HG02981 (cell line): Measurements from ENCODE around the gene NCOR1.
"Not testable (repeated sequence)": the region's sequence is repeated elsewhere in the genome, so short reads cannot be mapped to it uniquely, and the experiment has no call there.

Experiments used
- ATAC-seq: cut with Tn5 transposase; IDR thresholded peaks from one replicate; pipeline ENCODE4 v1.9.1; 2021; ENCODE audit warnings: mild to moderate bottlenecking, moderate library complexity; ENCODE audit not compliant: unreplicated experiment

NCOR1 gene

DNA sequence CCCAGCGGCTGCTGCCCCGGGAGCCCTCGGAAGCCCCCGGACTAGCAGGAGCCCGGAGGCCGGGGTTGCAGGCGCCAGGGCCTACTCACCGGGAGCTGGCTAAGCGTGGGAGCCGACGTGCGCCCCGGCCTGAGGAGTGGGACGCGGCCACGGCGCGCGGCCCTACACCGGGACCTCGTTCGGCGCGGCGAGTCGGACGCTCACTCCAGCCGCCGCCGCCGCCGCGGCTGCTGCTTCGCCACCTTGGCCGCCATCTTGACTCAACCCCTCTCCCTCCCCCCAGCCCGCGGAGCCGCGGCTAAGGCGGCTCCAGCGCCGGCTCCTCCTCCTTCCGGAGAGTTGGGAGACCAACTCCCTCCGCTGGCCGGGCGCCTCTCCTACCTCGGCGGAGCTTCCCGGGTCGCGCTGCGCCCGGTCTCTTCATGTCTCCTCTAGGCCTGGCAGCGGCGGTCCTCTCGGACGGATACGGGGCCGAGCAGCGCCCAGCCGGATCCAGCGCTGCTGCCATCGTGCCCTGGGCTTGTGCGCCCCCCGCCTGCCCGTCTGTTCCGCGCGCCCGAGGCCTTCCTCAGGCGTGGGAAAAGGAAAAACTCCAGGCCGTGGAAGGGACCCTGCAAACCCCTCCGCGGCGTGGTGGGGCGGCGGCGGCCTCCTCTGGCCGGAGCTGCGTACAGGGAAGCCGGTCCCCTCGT lies at the start of gene NCOR1:
TSS of gene NCOR1 (minus strand) at position 262 of the 692 bp plus-strand sequence. CDS start 20,965 bp downstream, outside the sequence.
- ATAC-seq: peak; percentile 71

DNA sequence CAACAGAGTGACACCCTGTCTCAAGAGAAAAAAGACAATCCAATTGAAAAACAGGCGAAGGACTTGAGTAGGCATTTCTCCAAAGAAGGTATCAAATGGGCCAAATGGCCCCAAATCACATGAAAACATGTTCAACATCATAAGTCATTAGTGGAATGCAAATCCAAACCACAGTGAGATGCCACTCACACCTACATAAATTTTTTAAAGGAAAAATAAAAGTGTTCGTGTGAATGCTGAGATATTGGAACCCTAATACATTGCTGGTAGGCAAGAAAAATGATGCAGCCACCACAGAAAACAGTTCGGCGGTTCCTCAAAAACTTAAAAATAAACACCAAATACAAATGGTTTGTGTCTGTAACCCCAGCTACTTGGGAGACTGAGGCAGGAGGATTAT lies 46.9 kb upstream of the NCOR1 start:
- no peak for ATAC-seq

DNA sequence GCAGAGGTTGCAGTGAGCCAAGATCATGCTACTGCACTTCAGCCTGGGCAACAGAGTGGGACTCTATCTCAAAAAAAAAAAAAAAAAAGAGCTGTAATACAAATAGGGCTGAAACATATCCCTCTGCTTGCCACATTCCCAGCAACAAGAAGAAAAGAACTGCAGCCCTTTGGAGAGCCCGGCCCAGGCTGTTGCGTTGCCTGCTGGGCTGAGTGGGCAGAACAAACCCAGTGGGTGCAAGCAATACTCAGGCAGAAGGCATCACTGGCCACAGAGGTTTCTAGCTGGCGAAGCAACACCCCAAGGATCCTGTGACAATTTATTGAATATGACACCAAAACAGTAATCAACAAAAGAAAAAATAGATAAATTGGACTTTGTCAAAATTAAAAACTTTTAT lies 45.7 kb upstream of the NCOR1 start:
- no peak for ATAC-seq

DNA sequence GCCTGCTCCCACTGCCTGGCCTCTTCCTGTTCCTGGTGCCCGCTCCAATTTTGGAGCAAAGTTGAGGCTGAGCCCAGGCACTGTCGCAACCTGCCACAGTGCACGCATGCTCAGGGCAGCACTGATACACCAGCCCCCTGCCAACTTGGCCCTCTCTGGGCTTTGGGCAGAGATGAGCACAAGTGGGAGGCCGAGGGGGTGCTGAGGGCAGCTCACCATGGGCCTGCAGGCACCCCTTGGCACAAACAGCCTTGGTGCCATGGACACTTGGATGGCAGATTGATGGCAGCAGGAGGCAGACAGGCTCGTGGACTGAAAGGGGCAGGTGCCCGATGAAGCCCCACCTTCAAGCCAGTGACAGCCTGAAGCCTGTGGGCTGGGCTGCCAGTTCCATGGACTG lies 44.6 kb upstream of the NCOR1 start:
- no peak for ATAC-seq

DNA sequence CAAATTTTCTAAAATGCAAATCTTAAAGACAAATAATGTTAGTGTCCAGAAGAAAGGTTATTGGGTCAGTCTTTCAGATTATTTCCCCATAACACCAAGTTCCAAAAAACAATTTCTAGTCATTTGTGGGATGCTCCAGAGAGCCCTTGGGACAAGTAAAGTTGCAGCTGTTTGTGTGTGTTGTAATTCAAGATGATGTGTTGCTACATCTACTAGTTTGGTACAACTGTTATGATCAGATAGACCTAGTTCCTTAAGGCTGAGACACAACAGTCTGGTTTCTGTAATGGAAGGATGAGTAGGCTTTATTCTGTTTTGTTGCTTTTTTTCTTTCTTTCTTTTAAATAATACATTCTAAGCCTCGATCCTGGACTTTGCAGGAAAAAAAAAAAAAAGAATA lies 43.6 kb upstream of the NCOR1 start:
- no peak for ATAC-seq

DNA sequence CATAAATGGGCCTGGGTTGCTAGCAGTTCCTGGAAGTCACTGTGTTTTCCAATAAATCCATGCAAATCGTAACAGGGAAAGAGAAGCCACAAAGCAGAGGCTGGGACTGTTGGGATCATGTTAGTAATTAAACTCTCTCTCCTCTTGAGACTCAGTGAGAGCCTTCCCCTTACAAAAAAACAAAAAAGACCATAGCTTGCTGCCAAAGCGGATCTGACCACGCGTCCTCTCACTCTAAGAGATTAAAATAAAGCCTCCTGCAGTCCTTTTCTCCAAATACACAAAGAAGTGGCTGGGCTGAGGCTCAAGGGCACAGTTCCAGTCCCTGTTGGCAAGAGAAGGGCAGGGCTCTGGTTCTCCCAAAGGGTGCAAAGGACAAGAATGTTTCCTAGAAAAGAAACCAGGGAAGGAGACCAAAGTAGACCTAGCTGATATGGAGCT lies 40.2 kb upstream of the NCOR1 start:
- ATAC-seq: no peak

DNA sequence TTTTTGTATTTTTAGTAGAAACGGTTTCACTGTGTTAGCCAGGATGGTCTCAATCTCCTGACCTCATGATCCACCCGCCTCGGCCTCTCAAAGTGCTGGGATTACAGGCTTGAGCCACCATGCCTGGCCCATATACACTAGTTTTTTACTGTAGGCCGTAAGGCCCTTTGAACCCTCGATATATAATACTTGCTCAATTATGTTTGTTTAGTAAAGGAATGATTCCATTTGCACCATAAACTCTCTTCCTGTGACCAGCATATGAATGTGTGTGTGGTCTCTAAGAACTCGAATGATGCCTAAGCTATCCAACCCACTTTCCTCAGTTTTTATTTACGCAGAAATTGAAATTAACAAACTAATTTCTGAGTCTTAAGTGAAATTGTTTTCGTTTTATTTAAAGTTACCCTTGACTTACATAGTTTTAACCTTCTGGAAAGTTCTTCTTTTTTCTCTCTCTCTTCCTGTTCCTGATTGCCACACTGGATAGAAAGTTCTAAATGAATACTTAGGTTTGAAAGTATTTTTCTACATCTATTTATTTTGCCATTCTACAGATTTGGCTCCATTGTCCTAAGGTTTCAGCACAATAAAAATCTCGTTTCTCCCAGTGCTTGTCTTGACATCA lies 39.6 kb upstream of the NCOR1 start:
- no peak for ATAC-seq

DNA sequence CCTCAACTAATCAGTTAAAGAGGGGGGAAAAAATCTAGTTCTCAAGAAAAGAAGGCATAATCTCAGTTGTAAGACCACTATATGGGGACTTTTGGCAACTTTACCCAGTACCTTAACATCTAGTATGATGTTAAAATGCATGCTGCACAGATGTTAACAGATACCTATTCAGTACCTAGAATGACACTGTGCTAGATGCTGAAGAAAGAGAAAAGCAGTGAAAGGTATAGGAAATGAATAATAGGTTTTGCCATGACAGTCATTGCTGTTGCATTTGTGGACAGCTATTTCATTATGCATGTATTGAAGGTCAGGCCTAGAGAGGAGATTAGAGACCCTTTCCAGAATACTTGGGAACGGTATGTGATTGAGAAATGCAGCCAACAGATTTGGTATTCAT lies 36.2 kb upstream of the NCOR1 start:
- ATAC-seq: no peak

DNA sequence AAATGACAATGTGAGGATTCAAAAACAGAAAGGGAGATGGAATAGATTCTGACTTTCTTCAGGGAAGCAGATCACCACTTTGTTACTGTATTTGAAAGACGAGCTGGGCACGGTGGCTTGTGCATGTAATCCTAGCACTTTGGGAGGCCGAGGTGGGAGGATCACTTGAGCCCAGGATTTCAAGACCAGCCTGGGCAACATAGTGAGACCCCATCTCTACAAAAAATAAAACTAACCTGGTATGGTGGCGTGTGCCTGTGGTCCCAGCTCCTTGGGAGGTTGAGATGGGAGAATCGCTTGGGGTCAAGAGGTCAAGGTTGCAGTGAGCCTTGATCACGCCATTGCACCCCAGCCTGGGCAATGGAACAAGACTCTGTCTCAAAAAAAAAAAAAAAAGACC lies 35.7 kb upstream of the NCOR1 start:
- ATAC-seq: no peak

DNA sequence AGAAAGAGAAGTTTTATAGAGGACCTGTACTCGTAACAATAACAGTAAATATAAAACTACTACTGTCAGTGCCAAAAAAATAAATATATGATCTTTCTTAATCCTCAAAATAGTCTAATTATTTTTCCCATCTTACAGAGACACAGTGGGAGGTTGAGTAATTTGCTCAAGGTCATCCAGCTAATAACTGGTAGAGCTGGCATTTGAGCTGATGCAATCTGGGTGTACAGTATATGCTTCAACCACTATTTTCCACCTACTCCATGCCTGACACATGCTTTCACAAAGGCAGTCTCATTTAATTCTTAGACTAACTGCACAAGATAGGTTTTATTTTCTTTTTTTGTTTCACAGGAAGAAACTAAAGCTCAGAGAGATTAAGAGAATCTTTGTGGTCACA lies 35.3 kb upstream of the NCOR1 start:
- ATAC-seq: no peak

DNA sequence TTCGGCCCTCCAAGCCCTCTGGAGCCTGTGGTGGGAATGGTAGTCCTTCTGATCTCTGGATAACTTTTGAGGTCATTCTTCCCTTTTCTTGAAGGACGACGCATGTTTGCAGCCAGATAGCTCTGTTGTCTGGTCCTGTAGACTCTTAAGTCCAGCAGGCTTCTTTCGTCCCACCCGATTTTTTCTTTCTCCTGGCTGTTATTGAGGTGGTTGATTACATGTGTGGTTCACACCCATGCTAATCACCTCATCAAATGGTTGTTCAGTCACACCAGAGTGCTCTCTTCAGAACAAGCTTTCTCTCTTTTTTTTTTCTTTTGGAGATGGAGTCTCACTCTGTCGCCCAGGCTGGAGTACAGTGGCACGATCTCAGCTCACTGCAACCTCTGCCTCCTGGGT lies 32.3 kb upstream of the NCOR1 start:
- ATAC-seq: no peak

DNA sequence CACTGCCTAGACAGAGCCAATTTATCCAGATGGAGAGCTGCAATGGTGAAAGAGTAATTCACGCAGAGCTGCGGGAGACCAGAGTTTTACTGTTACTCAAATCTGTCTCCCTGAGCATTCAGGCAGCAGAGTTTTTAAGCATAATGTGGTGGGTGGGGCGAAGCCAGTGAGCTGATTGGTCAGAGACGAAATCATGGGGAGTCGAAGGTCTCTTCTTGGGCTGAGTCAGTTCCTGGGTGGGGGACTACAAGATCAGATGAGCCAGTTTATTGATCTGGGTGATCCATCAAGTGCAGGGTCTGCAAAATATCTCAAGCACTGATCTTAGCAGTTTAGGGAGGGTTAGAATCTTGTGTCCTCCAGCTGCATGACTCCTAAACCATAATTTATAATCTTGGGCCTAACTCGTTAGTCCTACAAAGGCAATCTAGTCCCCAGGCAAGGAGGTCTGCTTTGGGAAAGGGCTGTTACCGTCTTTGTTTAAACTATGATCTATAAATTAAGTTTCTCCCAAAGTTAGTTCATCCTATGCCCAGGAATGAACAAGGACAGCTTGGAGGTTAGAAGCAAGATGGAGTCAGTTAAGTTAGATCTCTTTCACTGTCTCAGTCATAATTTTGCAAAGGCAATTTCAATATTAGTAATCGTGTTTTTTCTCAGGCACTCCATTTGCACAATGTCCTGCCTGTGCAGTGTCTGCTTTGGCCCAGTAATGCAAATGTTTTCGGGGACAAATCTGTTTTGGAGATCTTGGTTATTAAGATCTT lies 28.6 kb upstream of the NCOR1 start:
- no peak for ATAC-seq

DNA sequence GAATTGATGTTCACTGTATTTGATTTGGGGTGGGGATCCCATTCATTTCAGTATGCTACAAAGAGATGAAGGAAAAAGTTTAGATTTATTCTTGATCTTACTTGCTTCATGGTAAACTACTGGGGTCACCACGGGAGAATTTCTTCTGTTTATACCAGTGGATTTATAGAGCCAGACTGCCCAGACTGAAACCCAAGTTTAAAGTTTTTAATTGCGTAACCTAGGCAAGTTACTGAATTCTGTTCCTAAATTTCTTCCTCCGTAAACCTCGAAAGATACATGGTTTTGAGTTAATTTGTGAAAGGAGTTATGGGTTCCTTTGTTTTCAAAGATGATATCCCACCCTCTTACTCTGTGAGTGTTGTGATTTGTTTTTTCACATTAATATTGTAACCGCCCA lies 28.1 kb upstream of the NCOR1 start:
- no peak for ATAC-seq

DNA sequence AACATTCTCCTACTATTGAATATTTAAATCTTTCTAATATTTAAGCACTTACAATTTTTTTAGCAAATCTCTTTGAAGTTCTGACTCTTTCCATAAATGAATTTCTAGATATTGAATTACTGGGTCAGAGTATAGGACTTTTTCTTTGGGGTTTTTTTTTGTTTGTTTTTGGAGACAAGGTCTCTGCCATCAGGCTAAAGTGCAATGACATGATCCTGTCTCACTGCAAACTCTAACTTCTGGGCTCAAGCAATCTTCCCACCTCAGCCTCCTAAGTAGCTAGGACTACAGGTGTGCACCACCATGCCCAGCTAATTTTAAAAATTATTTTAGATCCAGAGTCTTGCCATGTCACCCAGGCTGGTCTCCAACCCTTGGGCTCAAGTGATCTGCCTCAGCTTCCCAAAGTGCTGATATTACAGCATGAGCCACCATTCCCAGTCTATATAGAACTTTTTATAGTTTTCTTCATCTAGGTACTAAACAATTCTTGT lies 26.6 kb upstream of the NCOR1 start:
- ATAC-seq: no peak

DNA sequence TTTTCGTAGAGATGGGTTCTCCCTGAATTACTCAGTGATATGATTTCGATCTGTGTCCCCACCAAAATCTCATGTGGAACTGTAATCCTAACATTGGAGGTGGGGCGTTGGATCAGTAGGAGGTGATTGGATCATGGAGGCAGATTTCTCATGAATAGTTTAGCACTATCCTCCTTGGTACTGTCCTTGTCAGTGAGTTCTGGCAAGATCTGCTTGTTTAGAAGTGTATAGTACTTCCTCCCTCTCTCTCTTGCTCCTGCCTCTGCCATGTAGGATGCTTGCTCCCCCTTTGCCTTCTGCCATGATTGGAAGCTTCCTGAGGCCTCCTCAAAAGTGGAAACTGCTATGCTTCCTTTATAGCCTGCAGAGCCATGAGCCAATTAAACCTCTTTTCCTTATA lies 24.6 kb upstream of the NCOR1 start:
- no peak for ATAC-seq

DNA sequence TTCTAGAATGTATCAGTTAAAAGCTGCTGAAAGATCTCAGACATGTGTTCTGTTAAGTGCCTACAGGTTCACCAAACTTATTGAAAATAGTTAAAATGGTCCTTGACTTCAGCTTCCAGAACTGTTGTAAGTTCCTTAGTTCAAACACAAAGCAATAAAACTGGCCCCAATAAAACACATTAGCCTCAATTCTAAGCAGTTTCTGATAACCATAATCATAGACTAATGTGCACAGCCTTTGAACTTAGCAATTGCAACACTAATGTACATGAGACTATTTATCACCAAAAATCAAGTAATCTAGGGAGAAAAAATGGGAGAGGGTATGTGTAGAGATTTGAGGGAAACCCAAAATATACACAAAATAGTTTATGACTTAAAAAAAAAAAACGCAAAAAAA lies 17.1 kb upstream of the NCOR1 start:
- ATAC-seq: no peak

DNA sequence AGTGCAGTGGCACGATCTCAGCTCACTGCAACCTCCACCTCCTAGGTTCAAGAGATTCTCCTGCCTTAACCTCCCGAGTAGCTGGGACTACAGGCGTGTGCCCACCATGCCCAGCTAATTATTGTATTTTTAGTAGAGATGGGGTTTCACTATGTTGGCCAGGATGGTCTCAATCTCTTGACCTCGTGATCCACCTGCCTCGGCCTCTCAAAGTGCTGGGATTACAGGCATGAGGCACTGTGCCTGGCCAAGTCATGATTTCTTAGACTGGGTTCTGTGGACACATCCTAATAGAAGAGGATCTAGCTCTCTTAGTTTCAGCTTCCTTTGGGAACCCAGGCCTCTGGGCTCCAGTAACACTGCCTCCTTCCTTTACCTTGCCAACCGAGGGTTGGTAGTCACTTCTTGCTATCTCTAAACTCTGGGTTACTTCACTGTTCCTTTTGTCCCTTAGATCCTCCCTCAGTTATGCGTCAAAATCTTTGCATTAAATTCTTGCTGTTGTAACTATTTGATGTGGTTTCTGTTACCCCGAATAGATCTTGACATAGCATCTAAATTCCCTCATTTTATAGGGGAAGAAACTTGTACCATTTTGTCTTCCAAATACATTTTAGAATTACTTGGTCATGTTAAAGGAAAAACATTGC lies 14.7 kb upstream of the NCOR1 start:
- ATAC-seq: not testable (repeated sequence)

DNA sequence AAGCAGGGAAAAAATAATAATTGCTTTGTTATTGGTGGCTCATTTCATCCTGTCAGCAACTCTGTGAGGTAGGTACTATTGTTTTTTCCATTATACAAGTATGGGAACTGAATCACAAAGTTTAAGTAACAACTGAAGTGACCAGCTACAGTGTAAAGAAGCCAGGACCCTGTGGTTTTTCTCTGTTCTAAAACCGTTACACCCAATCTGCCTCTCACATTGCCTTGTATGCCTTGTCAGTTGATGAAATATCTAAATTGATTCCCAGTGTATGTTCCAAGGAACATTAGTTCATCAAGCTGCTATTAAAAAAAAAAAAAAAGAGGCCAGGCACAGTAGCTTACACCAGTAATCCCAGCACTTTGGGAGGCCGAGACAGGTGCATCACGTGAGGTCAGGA lies 7.1 kb upstream of the NCOR1 start:
- ATAC-seq: no peak

DNA sequence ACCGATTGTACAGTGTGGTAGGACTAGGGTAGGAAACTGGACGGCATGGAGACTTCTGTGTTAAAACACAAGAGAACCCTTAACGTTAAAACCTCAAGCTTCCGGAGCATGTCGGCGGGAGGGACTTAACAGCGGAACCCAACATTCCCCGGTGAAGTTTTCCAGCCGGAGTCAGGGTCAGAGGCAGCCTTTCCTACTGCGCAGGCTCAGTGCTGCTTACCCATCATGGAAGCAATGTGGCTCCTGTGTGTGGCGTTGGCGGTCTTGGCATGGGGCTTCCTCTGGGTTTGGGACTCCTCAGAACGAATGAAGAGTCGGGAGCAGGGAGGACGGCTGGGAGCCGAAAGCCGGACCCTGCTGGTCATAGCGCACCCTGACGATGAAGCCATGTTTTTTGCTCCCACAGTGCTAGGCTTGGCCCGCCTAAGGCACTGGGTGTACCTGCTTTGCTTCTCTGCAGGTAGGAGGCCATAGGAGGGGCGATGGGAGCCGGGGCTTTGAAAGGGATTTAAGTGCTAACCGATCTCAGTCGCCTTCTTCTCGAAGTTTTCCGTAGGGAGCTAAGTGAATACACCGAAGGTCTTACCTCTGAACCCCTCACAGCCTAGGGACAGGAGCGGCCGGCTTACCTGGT lies 1.8 kb upstream of the NCOR1 start, which contains the start of gene PIGL:
TSS of gene PIGL (plus strand) at position 209 of the 634 bp plus-strand sequence. CDS start at position 226, 17 bp downstream.
- no peak for ATAC-seq

DNA sequence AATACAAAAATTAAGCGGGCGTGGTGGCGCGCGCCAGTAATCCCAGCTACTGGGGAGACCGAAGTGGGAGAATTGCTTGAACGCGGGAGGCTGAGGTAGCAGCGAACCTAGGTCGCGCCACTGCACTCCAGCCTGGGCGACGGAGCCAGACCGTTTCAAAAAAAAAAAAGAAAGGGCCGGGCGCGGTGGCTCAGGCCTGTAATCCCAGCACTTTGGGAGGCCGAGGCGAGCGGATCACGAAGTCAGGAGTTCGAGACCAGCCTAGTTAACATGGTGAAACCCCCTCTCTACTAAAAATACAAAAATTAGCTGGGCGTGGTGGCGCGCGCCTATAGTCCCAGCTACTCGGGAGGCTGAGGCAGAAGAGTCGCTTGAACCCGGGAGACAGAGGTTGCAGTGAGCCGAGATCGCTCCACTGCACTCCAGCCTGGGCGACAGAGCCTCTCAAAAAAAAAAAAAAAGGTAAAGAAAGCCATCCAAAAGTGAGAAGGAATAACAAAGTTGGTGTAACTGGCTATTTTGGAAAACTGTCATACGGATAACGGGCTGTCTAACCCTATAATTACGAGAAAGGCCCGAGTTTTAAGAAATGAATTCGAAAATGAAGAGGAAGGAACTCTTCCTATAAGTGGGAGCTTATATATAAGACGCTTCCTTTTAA lies 1.1 kb upstream of the NCOR1 start:
- ATAC-seq: not testable (repeated sequence)
